GM04503 (cell line): Measurements from ENCODE around the gene RANBP9.

Source experiments
- DNase-seq: peaks from one replicate; pipeline ENCODE4 v3.0.0-alpha.2; 2012; ENCODE audit warnings: low read depth

RANBP9 gene

DNA sequence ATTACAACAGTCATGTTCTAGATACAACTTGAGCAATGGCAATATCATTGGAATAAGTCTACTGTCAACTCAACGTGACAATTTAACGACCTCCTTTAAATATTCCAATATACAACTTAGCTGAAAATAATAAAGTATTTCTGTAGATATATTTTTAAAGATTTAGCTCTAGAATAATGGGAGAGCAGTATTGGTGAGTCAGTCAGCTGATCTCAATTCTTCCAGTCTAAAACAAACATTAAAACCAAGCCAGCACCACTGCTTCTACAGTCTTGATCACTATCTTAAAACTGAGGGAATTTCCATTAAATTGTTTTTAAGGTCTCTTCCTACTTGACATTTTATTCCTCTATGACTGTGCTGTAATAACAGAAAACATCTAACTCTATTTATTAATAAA, 58.3 kb downstream of the RANBP9 start:
- no peak for DNase-seq

DNA sequence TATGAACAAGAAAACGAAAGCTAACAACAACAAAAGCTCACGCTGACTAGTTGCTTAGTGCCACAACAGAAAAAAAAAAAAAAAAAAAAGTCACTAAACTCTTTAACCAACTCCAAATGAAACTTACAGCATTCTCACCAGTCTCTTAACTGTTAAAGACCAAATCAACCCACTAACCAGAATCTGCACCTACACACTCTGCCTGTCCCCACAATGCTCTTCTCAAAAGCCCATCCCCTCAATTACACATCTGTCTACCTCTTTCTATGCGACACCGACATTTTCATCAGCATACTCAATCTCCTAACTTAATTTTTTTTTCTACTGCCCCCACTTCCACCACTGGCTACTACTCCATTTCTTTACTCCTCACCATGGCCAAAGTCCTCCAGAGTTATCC, 62.2 kb downstream of the RANBP9 start:
- DNase-seq: no peak

DNA sequence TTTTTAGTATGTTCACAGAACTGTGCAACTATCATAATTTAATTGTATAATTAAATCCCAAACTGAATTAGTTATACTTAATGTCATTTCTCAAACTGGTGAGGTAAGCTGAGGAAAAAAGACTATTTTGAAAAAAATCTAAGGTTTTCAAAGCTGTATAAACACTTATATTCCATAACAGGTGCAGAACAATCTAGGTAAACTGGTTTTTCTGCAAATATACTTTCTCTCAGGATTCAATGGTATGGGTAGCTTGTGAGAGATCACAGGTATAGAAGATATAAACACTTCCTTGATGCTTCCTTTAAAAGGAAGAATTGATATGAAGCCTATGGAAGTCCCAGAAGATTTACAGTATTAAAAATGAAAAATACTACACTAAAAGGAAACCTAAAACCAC, 62.8 kb downstream of the RANBP9 start:
- DNase-seq: no peak

DNA sequence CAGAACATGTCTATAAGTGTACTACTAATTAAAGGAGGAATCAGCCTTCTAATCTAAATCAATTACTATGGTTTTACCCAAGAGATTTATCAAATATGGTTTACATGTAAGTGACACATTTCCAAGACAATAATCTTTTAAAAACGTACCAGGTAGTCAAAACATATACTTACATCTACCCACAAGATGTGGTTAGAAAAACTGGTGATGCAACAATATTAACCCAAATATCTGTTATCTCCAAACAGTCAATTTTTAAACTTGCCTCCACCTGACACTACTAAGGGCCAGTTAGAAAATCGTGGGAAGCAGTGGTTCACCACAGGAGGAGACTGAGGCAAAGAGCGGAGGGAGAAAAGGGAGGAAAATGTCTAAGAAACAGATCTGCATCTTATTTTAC, 68.5 kb downstream of the RANBP9 start:
- no peak for DNase-seq

DNA sequence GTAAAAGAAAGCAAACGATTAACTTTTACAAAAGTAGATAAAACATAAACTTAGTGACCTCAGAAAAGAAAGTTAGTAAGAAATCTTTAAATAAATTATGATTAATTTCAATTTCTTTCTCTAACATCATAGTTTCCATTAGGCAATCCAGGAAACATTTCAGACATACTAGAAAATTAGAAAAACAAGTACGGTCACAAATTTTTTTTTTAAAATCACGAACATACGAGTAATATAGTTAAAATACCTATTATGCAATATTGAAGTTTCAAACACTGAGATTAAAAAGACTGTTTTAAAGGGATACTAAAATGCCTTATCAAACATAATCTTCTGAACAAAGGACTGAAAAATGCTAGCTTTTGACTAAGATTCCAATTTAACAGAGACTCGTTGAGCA, 70.3 kb downstream of the RANBP9 start:
- no peak for DNase-seq

DNA sequence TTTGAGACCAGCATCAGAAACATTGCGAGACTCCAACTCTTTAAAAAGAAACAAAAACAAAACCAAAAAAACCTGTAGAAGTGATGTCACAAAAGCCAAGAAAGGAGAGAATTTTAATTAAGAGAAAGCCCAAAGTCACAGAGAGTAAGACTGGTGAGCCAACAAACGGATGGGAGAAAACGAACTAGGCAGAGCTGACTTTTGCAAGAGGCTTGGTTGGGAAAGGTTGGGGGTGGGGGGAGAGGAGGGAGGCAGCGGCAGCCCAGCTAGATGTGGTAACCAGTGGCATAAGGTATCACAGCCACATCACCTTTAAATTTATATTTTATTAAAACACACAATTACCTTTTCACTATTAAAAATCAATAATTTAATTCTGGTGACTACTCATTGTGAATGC, 73.0 kb downstream of the RANBP9 start:
- no peak for DNase-seq

DNA sequence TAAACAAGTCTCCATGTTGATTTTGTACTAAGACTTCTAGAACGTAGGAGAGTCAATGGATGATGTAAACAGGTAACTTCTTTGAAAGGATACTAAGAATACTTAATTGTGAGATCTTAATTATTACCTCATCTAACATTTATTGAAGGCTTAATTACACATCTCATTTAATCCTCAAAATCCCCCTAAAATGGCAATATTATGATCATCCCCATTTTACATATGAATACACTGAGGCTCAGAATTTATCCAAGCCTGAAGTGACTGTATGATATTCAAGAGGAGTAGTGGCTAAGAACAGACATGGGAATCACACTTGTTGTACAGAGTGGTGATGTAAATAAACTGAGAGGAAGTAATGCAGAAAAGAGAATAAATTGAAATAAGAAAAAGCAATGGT, 73.6 kb downstream of the RANBP9 start:
- DNase-seq: no peak

DNA sequence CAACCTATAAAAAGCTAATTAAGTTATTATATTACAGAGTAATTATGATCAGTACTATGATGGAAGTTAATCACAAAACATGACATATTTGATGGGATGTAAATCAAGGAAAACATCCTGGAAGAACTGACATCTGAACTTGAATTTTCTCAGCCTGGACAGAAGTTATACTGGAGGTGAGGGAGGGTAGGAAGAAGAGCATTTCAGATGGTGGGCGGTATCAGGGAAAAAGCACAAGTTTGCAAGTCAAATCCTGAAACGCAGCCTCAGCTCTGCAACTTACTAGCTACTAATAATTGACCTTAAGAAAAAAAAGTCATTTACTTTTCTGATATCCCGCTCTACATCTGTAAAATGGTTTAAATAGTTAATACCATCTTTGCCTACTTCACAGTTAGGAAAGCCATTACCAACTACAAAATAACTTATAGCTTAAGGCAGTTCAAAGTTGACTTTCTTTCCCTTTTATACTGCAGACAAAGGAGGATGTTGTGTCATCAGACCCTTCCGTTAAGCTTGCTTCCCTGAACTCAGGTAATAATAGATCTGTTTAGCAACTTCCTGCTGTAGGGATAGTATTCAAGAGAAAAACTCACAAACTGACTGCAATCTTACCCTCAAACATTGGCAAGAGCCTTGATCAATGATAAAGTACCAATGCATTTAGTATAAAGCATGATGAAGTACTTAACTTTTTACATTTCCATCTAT, 75.5 kb downstream of the RANBP9 start:
- no peak for DNase-seq

DNA sequence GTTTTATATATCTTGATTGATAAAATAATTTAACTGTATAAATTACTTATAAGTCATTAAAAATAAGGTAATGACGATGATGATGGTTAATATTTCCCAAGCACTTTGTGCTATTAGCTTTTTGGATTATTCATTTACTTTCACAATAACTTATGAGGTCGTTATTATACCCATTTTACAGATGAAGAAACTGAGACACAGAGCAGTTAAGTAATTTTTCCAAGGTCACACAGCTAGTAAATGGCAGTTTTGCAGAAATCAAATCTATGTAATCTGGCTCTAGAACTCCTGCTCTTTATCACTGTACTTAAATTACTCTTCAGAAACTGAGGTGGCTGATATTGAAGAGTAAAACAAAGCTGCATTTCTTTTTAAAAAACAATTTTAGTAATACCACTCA, 78.3 kb downstream of the RANBP9 start:
- no peak for DNase-seq

DNA sequence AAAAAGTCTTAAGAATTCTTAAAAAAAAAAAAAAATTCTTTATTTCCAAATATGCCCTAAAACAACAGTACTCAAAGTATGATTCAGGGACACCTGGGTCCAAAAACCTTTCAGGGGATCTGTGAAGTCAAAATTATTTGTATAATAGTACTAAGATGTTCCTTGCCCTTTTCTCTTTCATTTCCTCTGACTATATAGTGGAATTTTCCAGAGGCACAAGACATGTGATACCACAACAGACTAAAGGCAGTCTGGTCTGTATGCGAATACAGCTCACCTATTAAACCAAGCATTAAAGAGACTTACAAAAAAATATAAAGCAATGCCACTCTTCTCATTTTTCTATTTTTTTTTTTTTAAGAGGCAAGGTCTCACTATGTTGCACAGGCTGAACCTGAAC, 81.1 kb downstream of the RANBP9 start:
- DNase-seq: no peak

DNA sequence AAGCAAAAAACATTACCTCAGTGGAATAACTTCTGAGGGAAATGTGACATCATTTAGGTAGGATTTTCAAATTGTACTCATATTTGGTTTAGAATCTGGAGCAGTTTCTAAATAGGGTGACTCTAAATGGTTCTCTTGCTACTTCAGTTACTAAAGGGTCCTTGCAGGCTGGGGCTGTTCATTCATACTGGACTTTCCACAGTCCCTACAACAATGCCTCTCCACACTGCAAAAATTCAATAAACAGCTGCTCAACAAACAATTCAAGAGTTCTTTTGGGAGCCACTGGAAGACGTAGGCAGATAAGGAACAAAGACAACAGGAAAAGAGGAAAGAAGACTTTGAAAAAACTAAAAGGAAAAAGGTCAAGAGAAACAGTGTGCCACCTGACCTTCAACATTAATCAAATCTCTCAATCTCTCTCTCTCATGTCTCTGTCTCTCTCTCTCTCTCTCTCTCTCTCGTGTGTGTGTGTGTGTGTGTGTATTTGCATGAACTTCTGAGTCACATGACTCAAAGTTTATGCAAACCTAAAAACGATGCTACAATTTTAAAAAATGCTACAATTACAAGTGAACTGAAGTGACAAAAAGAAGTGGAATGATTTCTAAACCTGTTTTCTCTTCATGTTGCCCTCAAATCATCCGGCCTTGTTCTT, 82.0 kb downstream of the RANBP9 start:
- no peak for DNase-seq

DNA sequence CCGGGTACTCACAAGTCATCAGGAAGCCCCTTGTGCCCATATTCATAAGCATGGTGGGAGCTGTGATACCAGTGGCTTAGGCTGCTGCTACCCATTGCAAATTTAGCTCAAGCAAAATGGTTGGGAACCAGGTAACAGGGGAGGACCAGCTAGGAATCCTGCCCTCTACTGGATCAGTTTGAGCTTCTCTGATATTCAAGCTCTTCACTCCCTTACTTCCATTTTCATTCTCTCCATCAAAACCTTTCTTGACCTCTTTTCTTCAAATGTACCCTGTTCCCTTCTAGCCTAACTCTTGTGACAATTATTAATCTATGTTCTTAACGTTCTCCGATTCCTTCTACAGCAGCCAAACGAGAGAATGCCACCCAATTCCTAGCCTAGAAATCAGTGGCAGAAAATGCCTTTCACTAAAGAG, 86.8 kb downstream of the RANBP9 start:
- no peak for DNase-seq

DNA sequence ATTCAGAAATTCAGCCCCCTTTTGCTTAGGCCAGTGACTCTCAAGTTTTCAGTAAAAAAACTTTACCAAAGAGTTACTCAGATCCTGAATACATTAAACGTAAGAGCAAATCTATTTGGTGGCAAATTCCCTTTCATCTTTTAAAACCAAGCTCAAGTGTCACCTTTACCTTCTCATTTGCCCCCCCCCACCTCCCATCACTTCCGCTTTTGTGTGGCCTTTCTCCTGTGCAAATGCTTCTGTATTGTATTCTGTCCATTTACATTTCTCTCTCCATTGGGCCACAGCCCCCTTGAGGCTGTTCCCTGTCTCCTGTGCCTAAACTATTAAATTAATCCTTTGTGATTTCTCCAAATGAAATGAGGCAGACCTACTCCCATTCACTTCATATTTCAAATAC, 94.6 kb downstream of the RANBP9 start:
- no peak for DNase-seq

DNA sequence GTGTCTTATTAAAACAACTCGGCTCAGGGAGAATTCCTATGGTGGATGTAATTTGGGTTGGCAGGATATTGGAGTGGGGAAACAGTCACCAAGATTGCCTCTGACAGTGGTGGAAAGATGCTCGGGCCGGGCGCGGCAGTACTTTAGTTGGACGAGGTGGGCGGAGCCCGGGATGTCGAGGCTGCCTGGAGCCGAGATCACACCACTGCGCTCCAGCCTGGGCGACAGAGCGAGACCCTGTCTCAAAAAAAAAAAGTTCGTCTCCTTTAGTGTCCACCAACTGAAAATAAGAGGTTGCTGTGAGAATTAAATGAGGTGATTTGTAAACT, 95.9 kb downstream of the RANBP9 start:
- DNase-seq: no peak

DNA sequence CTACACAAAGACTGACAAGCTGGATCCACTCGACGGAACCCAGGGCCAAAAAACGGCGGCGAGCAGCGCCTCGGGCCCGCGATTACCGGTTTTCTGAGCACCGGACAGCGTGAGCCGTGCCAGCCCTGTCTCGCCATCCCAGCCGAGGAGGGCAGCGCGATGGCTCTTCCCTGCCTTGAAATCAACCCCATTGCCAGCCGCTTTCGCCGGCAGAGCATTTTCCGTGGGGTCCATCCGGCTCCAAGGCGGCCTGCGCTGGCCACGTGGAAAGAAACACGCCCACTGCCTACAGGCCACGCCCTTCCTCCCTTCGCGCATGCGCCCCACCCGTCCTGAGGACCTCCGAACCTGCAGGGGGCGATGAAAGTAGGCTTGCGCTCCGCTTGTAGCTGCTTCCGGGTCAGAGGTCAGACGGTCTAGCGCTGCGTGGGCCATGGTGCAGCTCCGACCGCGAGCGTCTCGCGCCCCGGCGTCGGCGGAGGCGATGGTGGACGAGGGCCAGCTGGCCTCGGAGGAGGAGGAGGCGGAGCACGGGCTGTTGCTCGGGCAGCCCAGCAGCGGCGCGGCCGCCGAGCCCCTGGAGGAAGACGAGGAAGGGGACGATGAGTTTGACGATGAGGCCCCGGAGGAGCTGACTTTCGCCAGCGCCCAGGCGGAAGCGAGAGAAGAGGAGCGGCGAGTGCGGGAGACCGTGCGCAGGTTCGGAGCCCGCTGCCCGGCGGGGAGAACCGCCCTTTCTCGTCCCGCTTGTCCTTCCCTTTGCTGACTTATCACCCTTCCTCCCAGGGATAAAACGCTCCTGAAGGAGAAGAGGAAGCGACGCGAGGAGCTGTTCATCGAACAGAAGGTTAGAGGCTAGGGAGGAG, 96.5 kb downstream of the RANBP9 start, which contains the start of gene NOL7:
TSS of gene NOL7 (plus strand) at position 410 of the 866 bp plus-strand sequence. CDS start at position 434, 24 bp downstream.
- DNase-seq: peak; percentile 76

DNA sequence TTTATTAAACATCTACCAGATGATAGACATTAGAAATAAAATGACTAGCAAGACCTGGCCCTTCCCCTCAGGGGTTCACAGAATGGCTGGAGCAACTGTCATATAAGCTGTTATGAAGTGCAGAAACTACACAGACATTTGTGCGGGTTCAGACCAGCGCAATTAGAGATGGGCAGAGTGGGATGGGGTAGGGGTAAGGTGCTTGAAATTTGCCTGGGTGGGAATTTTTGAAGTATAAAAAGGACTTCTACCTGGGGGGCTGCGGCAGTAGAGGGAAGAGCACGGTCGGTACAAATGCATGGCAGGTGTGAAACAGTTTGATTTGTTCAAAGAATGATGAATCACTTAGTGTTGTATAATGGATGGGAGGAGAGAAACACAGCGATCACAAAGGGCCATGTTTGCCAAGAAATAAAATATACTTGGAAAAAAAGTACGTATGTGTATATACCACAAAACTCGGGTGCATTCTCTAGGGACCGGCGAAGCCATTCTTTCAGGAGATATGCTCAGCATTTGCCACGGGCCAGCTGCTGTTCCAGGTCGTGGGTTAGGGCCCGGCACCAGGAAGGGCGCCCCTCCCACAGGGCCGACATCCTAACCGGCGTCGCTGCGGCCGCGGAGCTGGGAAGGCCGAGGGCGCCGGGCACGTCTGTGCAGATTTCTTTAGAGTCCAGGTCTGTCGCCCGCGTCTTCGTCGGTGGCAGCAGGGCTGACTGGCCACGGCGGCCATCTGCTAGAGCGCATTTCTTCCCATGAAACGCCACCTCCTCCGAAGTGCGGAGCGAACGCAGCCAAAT, 97.3 kb downstream of the RANBP9 start:
- DNase-seq: no peak

DNA sequence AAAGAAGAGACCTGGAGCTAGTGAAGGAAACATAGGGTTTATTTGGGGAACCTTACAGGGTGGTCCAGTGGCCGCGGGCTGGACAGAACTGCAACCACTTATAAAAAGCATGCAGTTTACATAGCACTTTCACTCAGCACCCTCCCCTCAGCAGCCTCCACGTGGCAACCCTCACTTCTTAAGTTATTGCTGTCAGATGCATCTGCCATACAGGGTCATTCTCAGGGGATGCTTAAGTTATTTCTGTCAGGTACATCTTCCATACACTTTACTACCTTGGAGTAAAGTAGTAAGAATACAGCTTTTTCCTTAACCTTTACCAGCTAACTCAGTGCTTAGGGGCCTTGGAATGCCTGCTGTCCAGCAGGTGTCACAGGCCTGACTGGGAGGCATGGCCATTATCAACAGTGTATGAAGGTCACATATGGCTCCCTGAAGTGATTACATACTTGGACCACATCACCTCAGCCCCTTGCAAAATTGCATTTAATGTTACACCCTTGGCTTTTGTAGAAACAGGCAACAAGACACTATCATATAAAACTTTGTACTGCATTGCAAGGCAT, 98.5 kb downstream of the RANBP9 start:
- no peak for DNase-seq

DNA sequence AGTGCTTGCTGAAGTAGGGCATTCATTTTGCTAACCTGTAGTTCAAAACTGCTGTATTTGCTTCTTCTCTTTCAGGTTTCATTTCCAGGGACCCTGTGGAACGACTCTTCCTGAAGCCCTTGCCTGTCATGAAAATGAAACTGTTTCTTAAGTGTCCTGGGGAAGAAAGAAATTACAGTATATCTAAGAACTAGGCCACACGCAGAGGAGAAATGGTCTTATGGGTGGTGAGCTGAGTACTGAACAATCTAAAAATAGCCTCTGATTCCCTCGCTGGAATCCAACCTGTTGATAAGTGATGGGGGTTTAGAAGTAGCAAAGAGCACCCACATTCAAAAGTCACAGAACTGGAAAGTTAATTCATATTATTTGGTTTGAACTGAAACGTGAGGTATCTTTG, 99.9 kb downstream of the RANBP9 start:
- DNase-seq: no peak

DNA sequence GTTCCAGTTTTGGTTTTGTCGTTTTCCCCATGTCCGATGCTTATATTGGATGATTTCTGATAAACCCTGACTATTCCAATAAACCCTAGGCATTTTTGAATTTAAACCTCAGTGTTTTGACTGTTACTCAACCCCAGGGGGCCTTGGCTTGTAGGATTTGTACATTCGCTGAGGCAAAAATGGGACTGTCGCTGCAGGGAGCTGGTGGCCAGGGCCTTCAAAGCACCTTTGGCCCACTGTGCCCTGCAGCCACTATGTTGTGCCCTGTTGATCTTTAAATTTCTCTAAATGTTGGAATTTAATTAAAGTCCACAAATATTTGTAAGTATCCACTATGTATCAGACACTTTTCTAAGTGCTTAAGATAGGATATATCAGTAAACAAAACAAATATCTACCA, 106.0 kb downstream of the RANBP9 start:
- DNase-seq: no peak

DNA sequence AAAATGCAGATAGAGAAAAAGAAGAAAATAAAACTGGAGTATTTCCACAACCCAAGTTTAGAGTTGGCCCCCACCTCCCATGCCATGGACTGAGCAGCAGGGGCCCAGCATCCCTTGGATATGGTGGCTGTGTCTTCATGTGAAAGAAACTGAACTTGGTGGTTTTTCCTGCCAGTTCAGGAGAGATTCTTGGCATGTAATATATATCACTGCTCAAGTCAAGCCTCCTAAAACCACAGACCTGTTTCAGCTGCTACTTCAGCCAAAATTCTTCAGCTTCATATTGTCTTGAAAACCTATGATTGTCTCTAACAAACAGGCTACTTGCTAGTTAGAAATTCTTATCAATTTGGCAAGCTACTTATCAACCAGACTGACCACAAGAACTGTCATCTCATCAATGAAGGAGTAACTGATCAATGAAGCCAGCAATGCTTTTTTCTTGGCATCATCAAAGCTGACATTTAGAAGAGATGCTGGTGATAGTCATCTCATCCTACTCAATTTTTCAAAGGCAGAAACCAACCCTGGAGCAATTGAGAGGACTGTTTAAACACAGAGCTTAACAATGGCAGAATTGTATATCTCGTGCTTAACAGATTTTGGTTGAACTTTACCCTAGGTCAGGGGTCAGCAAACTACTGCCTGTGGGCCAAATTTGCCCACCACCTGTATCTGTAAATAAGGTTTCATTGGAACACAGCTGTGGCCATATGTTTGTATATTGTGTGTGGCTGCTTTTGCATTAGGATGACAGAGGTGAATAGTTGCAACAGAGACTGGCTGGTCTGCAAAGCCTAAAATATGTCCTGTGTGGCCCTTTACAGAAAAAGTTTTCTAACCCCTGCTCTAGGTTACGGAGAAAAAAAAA, 106.9 kb downstream of the RANBP9 start:
- DNase-seq: no peak

DNA sequence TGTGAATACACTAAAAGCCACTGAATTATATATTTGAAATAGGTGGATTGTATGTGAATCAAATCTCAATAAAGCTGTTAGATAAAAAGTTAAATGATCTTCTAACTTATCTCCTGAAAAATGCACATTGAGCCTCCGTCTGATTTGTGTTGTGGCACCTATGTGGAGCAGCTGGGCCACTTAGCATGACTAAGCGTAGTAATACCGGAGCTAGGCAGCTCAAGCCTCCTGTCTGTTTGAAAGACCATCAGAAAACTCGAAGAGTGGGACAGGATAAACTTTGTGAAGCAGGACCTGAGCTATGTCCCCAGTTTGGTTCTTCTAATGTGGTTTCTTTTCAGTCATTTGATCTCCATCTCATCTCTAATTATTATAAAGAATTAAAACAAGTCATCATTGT, 107.5 kb downstream of the RANBP9 start:
- DNase-seq: no peak
